Ammon's horn (tissue), 1 donor: ENCODE results near the gene PNPLA7.
"Not testable (repeated sequence)": the region's sequence is repeated elsewhere in the genome, so short reads cannot be mapped to it uniquely, and the experiment has no call there.

Experiments
- DNase-seq: peaks from one replicate; pipeline ENCODE4 v3.0.0-alpha.2; 2016; ENCODE audit warnings: low spot score

Gene PNPLA7

DNA sequence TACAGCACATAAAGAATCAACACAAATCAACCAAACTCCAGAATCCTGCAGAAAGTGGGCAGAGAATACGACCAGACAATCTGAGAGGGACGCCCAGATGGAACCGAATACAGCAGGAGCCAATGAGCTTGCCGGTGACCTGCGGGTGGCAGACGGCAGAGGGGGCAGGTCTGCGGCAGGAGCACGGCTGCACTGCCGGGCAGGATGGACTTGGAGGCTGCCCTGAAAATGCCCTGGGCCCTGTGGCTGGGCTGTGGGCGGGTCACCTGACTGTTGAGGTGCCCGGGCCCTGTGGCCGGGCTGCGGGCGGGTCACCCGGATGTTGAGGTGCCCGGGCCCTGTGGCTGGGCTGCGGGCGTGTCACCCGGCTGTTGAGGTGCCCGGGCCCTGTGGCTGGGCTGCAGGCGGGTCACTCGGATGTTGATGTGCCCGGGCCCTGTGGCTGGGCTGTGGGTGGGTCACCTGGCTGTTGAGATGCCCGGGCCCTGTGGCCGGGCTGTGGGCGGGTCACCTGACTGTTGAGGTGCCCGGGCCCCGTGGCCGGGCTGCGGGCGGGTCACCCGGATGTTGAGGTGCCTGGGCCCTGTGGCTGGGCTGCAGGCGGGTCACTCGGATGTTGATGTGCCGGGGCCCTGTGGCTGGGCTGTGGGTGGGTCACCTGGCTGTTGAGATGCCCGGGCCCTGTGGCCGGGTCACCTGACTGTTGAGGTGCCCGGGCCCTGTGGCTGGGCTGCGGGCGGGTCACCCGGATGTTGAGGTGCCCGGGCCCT, 36.2 kb downstream of the PNPLA7 start:
- not testable (repeated sequence) for DNase-seq

DNA sequence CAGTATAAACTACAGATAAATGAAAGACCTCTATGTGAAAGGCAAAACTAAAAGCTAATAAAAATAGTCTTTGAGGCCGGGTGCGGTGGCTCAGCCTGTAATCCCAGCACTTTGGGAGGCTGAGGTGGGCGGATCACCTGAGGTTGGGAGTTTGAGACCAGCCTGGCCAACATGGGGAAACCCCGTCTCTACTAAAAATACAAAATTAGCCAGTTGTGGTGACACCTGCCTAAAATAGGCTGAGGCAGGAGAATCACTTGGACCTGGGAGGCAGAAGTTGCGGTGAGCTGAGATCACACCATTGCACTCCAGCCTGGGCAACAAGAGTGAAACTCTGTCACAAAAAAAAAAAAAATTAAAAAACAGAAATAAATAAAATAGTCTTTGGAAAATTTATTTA, 37.1 kb downstream of the PNPLA7 start:
- not testable (repeated sequence) for DNase-seq

DNA sequence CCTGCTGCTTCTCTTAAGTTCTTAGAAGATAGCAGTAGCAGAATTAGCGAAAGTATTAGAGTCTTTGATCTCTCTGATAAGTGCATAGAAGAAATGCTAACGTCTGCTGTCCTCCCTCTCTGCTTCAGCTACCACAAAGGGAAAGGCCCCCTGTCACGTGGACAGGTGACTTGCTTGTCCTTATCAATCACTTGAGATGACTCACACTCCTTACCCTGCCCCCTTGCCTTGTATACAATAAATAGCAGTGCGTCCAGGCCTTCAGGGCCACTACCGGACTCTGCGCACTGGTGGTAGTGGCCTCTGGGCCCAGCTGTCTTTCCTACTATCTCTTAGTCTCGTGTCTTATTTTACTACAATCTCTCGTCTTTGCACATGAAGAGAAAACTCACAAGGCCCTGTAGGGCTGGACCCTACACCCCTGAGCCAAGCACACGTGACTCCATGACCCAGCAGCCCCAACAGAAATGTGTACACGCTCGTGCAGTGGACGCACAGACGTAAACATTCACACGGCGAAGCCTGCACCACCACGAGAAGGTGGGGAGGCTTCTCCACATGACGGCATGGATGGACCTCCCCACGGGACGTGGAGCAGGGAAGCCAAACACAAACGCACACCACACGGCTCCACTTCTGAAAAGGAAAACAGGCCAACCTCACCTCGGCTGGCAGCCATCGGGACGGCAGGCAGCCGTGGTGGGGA, 38.3 kb downstream of the PNPLA7 start:
- DNase-seq: no peak

DNA sequence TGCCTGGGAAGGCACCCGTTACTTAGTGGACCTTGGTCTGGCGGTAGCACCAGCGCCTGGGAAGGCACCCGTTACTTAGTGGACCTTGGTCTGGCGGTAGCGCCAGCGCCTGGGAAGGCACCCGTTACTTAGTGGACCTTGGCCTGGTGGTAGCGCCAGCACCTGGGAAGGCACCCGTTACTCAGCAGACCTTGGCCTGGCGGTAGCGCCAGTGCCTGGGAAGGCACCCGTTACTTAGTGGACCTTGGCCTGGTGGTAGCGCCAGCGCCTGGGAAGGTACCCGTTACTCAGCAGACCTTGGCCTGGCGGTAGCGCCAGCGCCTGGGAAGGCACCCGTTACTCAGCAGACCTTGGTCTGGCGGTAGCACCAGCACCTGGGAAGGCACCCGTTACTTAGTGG, 39.1 kb downstream of the PNPLA7 start:
- not testable (repeated sequence) for DNase-seq

DNA sequence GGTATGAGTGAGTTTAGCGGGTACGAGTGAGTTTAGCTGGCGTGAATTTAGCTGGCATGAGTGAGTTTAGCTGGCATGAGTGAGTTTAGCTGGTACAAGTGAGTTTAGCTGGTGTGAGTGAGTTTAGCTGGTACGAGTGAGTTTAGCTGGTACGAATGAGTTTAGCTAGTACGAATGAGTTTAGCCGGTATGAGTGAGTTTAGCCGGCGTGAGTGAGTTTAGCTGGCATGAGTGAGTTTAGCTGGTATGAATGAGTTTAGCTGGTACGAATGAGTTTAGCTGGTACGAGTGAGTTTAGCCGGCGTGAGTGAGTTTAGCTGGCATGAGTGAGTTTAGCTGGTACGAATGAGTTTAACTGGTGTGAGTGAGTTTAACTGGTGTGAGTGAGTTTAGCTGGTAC, 41.0 kb downstream of the PNPLA7 start:
- DNase-seq: no peak

DNA sequence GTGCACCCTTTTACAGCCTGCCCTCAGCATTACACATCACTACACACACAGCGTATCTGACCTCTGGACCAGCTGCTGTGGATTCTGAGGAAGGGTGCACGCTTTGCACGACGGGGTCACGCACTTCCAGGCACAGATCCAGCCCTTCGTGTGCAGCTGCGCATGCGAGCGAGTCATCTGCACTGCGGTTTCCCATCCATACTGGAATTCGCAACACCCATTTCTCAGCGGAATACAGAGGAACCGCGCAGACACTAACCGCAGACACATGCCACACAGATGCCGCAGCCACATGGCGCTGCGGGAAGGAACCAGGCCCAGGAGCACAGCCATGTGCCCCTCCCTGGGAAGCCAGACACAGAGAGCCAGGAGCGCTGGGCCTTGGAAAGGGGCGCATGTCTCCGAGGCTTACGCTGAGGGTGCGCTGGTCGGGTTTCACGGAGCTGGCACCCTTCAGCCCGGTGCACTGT, 43.5 kb downstream of the PNPLA7 start:
- DNase-seq: no peak

DNA sequence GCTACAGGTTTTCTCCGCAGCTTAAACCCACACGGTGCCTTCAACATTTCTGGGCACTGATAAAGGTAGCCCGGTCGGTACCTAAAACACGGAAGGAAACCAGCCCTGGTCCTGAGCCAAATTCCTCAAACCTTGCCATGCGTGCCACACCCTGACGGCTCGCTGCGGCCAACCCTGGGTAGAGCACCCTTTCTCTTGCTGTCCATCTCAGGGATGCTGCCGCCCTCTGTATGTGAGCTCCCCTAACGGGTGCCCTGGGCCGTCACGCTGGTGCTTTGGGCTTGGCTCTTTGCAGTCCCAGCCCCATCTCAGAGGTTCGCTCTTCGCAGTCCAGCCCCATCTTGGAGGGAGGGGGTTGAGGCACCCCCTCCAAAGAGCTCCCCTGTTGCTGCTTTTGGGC, 43.9 kb downstream of the PNPLA7 start:
- DNase-seq: no peak

DNA sequence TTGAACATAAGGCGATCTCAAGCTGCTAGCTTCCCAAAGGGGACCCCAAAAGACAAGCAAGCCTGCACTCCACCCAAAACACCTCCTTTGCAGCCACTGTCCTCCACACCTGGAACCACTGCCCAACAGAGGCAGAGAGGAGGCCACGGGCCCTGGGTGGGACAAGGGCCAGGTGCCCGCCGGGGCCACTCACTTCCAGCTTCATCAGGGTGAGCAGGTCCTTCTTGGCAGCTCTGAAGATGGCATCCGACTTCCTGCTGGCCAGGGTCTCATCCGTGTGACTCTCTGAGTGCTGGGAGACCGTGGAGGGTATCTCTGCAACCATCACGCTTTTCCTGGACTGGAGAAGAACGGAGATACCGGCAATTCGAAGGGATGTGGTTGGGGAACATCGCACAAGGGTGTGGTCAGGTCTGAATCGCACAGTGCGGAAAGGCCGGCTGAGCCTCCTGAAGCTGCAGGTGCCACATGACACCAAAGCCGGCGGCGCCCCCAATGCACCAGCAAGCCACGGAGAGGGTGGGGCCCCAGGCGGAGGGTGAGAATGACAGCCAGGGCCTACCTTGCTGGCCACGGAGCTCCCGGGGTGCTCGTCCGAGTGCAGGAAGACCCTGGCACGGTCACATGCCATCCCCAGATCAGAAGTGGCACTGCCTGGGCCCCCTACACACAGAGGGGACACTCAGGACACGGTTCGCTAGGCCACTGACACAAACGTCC, 44.6 kb downstream of the PNPLA7 start:
- DNase-seq: no peak

DNA sequence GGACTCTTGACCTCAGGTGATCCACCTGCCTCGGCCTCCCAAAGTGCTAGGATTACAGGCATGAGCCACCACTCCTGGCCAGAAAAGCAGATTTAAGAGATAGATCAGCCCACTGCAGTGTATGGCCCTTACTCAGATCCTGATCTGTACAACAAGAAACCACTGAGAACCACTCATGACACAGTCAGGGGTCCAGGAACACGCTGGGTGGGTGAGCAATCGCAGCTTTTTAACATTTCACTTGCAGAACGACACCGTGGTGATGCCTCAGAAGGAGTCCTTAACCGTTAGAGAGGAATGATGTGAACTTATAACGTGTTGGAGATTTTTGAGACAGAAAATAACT, 45.8 kb downstream of the PNPLA7 start:
- no peak for DNase-seq

DNA sequence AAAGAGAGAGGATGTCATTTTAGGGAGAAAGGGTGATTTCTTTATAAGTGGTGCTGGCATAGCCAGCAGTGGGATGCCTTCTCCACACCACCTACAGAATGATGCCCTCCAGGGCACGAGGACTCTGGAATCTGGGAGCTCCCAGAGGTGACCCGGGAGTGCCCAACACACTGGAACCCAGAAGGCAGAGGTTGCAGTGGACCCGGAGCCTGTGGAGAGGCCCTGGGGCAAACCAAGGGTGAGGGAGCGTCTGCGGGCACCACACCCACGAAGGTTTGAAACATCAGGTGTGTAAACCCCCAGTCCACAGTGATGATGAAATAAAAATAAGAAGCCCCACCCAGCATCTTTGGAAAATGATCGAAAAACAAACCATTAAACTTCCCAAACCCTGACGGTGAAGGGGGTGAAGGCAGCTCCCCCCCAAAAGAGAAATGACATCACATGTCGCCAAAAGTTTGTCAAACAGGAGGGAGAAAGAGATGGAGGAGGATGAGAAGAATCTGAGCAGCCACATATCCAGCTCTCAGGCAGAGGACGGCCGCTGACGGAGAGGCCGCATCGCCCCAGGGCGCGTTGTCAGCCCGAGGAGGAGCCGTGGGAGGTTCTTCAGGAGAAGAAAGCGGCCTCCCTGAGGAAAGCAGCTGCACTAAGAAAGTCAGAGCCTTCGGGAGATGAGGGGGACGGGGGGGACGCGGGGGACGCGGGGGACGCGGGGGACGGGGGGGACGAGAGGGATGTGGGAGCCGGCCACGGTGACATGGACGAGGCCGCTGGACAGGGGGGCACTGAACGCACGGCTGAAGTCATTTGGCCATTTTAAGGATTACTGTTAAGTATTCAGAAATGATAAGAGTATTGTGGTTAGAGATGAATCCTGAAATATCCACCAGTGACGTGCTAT, 47.9 kb downstream of the PNPLA7 start:
- no peak for DNase-seq

DNA sequence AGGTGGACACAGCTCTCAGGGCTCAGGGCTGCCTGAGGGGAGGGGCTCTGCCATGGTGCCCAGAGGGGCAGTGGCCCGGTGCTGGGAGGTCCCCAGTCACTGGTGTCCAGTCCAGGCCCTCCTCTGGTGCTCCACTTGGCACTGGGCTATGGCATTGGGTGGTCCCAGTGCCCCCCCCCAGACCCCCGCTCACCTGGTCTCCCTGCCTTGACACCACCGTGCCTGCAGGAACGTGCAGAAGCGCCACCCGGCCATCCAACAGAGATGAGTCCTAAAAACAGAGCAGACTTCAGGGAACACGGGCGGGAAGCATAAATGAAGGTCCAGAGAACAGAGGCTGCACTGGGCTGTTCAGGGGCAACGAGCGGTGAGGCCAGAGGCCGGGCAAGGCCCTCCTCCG, 48.7 kb downstream of the PNPLA7 start:
- DNase-seq: no peak

DNA sequence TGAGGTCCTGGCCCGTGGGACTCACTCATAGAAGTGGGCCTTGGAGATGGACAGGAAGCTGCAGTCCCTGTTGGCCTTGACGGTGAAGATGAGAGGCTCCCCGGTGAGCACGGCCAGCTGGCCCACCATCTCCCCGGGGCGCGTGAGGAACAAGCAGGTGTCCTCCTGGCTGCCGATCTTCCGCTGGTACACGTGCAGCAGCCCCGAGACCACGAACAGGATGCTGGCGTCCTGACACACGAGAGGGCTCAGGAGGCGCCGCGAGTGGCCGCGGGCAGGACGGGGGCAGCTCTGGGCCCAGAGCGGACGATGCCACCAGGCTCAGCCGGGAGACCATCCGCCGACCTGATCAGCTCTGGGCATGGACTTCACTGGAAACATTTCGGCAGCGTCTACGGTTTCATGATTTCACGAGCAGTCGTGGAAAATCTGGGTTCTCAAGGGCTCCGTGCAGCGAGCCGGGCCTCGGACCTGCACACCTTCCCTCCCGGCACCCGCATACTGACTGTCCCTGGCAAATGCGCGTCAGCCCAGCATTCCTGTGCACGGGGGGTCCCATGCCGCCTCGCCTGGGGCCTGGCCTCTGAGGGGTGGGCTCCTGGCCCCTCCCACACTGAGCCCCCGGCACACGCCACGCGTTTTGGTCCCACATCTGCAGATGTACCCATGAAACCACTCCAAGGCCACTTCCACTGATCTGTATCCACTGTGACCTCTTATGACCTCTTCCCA, 49.4 kb downstream of the PNPLA7 start:
- DNase-seq: no peak

DNA sequence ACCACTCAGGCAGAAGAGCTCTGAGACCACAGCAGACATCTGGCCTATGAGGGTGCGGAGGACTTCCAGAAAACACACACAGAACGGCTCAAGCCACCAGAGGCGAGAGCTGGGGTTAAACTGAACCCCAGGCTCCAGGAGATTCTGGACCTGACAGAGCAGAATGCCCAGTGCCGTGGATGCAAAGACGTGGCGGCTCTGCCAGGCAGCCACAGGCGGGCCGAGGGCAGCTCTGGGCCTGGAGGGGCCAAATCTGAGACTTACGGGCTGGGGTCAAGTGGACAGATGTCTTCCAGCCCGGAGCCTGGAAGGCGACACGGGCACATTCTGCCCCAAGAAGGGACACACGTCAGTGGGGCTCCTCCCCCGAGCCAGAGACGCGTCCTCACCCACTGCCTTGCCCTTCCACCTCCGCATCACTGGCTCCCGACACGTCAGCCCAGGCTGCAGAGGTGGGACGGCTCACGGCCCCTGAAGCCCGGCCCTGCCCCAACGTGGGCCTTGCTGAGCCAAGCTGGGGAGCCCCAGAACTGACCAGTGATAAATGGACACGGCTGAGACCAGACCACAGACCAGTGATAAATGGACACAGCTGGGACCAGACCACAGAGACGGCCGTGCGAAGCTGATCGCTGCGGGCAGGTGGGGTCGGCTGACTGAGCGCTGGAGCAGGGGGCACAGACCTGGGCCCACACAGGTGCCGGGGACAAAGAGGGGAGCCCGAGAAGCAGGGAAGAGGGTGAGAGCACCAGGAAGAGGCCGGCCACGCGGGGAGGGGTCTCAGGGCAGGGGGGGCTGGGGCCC, 50.1 kb downstream of the PNPLA7 start:
- no peak for DNase-seq

DNA sequence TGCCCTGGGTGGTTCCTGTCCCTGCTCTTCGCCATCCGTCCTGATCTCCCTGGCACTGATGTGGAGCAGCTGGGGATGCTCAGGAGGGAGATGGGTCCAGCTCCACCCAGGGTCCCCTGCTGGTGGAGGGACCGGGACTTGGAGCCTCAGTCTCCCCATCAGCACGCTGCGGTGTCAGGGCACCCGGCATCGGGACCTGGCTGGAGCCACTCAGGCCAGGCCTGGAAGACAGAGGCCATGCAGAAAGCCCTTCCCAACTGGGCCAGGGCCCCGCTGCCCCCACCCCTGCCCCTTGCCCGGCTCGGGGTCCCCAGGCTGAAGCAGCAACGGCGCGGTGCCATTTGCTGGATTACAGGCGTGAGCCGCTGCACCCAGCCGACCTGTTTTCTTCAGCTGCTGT, 50.8 kb downstream of the PNPLA7 start:
- DNase-seq: no peak

DNA sequence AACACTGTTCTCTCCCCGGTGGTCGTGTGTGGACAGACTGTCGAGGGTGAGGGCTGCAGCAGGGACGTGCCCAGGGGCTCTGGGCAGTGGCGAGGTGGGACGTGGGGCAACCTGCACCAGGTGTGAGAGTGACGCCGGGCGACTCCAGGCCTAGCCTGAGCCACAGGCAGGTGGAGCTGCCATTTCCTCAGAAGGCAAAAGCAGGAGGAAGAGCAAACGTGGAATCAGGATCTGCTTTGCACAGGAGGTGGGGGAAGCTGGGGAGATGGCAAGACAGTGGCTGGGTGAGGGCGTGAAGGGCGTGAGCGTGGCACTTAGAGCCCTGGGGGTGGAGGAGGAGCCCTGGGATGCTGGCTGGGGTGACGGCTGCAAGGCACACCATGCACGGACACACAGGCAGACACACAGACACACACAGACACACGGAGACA, 51.5 kb downstream of the PNPLA7 start:
- no peak for DNase-seq

DNA sequence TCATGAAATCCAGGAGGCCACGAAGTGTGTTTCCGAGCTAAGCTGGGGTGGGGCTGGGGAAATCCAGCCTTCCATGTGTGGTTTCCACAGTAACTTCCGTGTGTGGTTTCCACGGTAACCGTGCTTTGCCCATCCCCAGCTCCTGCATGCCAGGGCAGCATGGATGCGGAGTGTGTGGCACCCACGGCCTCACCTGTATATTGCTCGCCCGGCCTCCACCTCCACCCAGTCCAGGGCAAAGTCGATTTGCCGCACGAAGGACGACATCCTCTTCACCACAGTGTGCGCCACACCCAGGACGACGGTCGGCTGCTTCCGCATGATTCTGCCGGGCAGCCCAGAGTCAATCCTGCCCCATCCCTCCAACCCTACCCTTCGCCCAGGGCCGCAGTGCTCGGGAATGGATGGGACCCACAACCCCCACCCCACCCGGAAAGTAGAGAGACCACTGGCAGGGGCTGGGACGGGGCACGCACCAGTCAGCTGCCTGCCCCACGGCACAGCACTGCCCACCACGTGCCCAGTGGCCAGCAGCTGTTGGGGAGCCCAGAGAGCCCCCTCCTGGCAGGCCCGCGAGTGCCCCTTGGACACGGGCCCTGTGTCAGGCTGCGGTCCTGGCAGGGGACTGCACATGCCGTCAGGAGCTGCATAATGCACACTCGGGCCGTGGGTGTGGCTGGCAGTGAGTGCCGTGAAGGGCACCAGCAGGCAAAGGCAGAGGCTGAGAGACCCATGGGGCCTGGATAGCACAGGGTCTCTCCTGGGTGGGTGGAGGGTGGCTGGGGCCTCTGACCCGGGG, 52.1 kb downstream of the PNPLA7 start:
- DNase-seq: no peak

DNA sequence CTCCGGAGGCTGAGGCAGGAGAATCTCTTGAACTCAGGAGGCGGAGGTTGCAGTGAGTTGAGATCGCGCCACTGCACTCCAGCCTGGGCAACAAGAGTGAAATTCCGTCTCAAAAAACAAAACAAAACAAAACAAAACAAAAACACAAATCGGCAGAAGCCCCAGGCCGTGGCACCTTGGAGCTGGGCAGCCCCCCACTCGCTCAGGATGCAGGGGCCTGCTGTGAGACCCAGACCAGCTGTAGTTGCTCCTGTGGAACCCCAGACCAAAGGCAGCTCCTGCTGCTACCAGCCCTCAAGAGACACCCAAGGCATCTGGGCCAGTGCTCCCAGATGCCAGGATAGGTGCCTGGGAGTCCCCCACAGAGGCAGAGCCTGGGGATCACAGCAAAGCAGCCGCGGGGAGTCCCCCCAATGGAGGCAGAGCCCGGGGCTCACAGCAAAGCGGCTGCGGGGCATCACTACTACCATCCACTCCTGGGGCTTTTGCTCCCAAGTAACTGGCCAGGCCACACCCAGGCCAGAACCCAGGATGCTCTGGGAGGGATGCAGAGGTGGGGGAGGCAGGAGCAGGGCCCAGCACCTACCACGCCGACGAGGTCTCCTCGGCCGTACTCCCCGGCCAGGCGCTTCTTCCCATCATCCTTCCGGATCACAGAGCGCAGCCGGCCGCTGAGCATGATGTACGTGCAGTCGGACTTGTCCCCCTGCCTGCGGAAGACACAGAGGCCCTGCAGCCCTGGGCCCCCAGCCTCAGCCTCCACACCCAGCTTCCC, 53.4 kb downstream of the PNPLA7 start:
- DNase-seq: no peak

DNA sequence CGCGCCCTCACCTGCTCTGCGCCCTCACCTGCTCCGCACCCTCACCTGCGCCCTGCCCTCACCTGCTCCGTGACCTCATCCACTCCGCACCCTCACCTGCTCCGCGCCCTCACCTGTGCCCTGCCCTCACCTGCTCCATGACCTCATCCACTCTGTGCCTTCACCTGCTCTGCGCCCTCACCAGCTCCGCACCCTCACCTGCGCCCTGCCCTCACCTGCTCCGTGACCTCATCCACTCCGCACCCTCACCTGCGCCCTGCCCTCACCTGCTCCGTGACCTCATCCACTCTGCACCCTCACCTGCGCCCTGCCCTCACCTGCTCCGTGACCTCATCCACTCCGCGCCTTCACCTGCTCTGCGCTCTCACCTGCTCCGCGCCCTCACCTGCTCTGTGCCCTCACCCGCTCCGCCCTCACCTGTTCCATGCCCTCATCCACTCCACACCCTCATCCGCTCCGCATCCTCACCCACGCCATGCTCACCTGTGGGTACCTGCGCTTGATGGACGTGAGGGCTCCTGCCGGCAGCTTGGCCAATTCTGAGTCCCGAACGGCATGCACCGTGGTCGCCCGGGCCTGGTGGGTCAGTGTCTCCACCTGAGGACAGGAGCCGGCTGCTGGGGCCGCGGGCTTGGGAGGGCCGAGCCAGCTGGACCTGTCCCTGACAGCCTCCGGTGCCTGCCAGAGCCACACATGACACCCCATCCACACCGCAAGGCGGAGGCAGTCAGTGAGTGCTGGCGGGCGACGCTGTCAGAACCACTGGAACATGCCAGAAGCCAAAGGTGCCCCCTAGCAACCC, 55.5 kb downstream of the PNPLA7 start:
- no peak for DNase-seq
